Left lung (tissue), 10 donors: ENCODE data around the gene GRIP1. TPM values are rescaled to one million over a fixed set of nuclear protein-coding genes. Genes with fewer than 3 reads are reported as not detected.

Source experiments
- ATAC-seq: fragments of 200-7000 bp; cut with Tn5 transposase; one replicate; pipeline ENCODE4 v1.9.1; 2020; ENCODE audit warnings: moderate library complexity
- DNase-seq, 4 donors: peaks; one replicate each; pipeline ENCODE4 v3.0.0-alpha.2; 2013 to 2020
- H3K27ac ChIP-seq, 2 donors: fragments of 200-600 bp; sonication (generic) in 1 of 2; one replicate each; pipeline versions ENCODE4 v1.5.0 to v1.8.0; 2020 to 2021
- H3K27me3 ChIP-seq, 2 donors: fragments of 200-600 bp; sonication (generic) in 1 of 2; one replicate each; pipeline versions ENCODE4 v1.5.0 to v1.8.0; 2020 to 2021
- H3K36me3 ChIP-seq, 2 donors: fragments of 200-600 bp; sonication (generic) in 1 of 2; one replicate each; pipeline versions ENCODE4 v1.5.0 to v1.8.0; 2020 to 2021
- H3K4me1 ChIP-seq, 2 donors: fragments of 200-600 bp; one replicate each; pipeline ENCODE4 v1.8.0; 2021
- H3K4me3 ChIP-seq, 2 donors: fragments of 200-600 bp; sonication (generic) in 1 of 2; one replicate each; pipeline versions ENCODE4 v1.5.0 to v1.8.0; 2020 to 2021; ENCODE audit warnings: mild to moderate bottlenecking in 1 of 2
- H3K9me3 ChIP-seq, 2 donors: fragments of 200-600 bp; sonication (generic) in 1 of 2; one replicate each; pipeline versions ENCODE4 v1.5.0 to v1.8.0; 2020 to 2021
- intact Hi-C, 2 donors: fragments of 100-400 bp; cut with DNase I; formaldehyde crosslinking; loops; one replicate each; pipeline versions ENCODE4 v1.11.2 to v1.14.2; 2022
- polyA plus RNA-seq, 6 donors: library from polyadenylated mRNA; unstranded; fragments of 120-200 nt; gene quantifications; one replicate each; pipeline ENCODE4 v1.2.1, GENCODE V29; 2013; ENCODE audit not compliant: insufficient read length in 6 of 6
- total RNA-seq, 2 donors: library from RNA; stranded (reverse); fragmentation: NEBNext Ultra II Directional; extraction: Animal tissue kit (Norgen Biotek cat#: 25700); gene quantifications; one replicate each; pipeline ENCODE4 v1.2.1, GENCODE V29; 2021
- TF ChIP-seq, protein P1 (sequence below), 2 donors: fragments of 200-600 bp; sonication (generic) in 1 of 2; IDR thresholded peaks; one replicate each; pipeline versions ENCODE4 v1.5.0 to v1.8.0; 2021; ENCODE audit warnings: antibody characterized with exemption in 2 of 2
- donor health status: DM: no; HTN: yes; CAD: no.
- donor health status: DM: no; HTN: no; CAD: no.

The GRIP1 gene
- total and polyA plus RNA-seq, 8 donors, result 1.9 to 10.6 (median 6.0) TPM

DNA sequence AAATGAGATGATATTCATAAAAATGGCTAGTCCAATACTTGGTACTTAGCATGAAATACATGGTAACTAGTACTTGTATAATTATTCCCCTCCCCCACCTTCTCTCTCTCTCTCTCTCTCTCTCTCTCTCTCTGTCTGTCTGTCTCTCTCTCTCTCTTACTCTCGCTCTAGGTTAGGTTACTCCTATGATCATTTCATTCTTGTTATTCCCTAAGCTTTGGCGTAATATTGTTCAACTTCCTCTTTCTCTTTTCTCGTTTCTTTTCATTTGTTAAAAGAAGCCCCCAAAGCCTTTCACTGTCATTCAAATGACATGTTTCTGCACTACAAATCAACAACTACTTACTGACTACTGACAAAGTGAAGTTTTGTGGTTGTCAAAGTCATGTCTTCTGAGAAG lies 89.8 kb downstream of the GRIP1 start:
- no peaks in the 10 kb centered on the region for H3K27me3 ChIP-seq
- no peak for DNase-seq
- H3K36me3 ChIP-seq, result no peaks in the 10 kb centered on the region
- ATAC-seq, result no peak
- TF ChIP-seq, protein P1, sequence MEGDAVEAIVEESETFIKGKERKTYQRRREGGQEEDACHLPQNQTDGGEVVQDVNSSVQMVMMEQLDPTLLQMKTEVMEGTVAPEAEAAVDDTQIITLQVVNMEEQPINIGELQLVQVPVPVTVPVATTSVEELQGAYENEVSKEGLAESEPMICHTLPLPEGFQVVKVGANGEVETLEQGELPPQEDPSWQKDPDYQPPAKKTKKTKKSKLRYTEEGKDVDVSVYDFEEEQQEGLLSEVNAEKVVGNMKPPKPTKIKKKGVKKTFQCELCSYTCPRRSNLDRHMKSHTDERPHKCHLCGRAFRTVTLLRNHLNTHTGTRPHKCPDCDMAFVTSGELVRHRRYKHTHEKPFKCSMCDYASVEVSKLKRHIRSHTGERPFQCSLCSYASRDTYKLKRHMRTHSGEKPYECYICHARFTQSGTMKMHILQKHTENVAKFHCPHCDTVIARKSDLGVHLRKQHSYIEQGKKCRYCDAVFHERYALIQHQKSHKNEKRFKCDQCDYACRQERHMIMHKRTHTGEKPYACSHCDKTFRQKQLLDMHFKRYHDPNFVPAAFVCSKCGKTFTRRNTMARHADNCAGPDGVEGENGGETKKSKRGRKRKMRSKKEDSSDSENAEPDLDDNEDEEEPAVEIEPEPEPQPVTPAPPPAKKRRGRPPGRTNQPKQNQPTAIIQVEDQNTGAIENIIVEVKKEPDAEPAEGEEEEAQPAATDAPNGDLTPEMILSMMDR (IDR thresholded peaks at IDR 0.05), result no peak
- H3K9me3 ChIP-seq, result no peaks in the 10 kb centered on the region
- H3K4me1 ChIP-seq, result no peaks in the 10 kb centered on the region
- no peak overlapping the region for H3K27ac ChIP-seq
- no peak overlapping the region for H3K4me3 ChIP-seq
- intact Hi-C loops, result no loop called here

DNA sequence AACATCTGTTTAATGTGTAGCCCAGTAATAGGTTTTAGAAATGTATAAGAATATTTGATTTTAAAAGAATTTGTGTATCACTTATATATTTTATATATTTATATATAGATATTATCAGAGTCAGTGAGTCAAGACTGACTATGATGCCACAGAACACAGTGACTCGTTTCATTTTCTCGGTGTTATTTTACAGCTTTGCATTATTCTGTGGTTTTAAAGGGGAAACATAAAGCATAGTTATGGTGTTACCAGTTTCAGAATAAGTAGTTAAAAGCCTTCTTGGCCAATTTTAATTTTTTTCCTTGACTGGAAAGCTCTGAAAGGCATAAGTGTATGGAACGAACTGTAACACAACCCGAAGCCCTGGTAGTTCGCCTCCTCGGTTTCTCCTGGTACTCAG lies 91.0 kb downstream of the GRIP1 start:
- intact Hi-C loops, result no loop called here
- TF ChIP-seq, protein P1 (IDR thresholded peaks at IDR 0.05), result no peak
- H3K4me1 ChIP-seq, result no peaks in the 10 kb centered on the region
- no peaks in the 10 kb centered on the region for H3K27me3 ChIP-seq
- no peaks in the 10 kb centered on the region for H3K9me3 ChIP-seq
- DNase-seq (no peak), ATAC-seq (no peak)
- H3K4me3 ChIP-seq, result no peak overlapping the region
- H3K27ac ChIP-seq, result no peak overlapping the region
- no peaks in the 10 kb centered on the region for H3K36me3 ChIP-seq

DNA sequence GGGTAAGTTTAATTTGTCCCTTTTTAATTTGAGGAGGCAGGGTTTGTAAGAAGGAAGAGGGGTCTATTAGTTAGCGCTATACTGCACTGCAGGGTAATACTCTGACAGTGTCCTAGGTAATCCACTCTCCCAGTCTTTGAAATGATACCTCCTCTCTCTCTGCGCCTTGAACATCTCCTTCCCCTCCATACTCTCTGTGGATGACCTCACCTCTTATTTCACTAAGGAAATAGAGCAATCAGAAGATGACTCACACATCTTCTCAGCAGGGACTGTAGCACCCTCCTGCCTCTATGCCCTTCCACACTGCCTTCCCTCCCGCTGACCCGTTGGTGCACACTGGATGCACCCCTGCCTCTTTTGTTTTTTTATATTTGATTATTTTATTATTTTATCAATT lies 94.2 kb downstream of the GRIP1 start:
- Histone ChIP-seq H3K27me3 (no peaks in the 10 kb centered on the region), H3K9me3 (no peaks in the 10 kb centered on the region), H3K36me3 (no peaks in the 10 kb centered on the region), H3K4me3 (no peak overlapping the region), H3K4me1 (no peaks in the 10 kb centered on the region), H3K27ac (no peak overlapping the region)
- TF ChIP-seq, protein P1 (IDR thresholded peaks at IDR 0.05), result no peak
- no peak for ATAC-seq
- intact Hi-C loops, result no loop called here
- no peak for DNase-seq

DNA sequence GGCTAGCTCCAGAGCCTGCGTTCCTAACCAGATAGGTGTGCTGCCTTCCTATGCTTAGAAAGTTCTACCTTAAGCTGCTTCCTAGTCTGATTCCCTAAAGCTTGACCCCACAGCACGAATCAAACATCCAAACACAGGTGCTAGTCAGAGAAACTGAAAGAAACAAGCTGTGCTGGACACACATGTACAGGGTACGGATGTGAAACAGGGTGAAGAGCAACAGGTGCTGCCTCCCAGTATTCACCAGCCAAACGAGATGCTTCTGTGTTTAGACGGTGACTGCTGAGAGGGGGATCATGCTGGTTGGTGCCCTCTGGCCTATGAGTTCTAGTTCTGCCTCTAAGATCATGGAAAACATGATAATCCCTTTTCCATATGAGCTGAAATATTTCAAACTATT lies 105.3 kb downstream of the GRIP1 start:
- Histone ChIP-seq H3K4me1 (no peaks in the 10 kb centered on the region), H3K27me3 (no peaks in the 10 kb centered on the region), H3K36me3 (no peaks in the 10 kb centered on the region), H3K27ac (no peak overlapping the region), H3K4me3 (no peak overlapping the region), H3K9me3 (no peaks in the 10 kb centered on the region)
- no peak for DNase-seq
- TF ChIP-seq, protein P1 (IDR thresholded peaks at IDR 0.05), result no peak
- no peak for ATAC-seq
- intact Hi-C loops, result no loop called here

DNA sequence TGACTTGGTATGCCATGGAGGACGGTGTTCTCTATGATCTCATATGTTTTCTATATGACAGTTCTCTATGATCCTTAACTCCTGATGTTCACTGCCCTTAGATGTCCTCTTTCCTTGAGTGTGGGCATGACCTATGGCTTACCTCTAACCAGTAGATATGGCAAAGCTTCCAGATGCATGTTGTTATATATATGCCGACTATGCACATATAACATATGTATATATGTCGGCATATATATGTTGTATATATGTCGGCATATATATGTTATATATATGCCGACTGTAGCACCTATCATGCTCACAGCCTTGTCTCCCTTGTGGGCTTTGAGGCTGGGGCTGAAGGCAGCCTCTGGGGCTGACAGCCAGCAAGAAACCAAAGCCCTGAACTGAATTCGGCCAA lies 106.0 kb downstream of the GRIP1 start:
- Histone ChIP-seq H3K4me1 (no peaks in the 10 kb centered on the region), H3K9me3 (no peaks in the 10 kb centered on the region), H3K27ac (no peak overlapping the region), H3K27me3 (no peaks in the 10 kb centered on the region), H3K4me3 (no peak overlapping the region), H3K36me3 (no peaks in the 10 kb centered on the region)
- TF ChIP-seq, protein P1 (IDR thresholded peaks at IDR 0.05), result no peak
- intact Hi-C loops, result no loop called here
- no peak for DNase-seq
- ATAC-seq, result no peak
